ENCODE data around the gene ALCAM. TPM values are rescaled to one million over a fixed set of nuclear protein-coding genes. Genes with fewer than 3 reads are reported as not detected.

ALCAM gene
- total RNA-seq, 2 experiments from 2014 or later = 47.7 to 51.3 TPM

GRCh38 chr3:105459566-105460290 is 93.0 kb downstream of the ALCAM start:
- TF ChIP-seq EZH2phosphoT487 (IDR thresholded peaks at IDR 0.05; ENCODE audit: borderline replicate concordance, low read depth, low read length) (no peak), CTCF (conservative IDR thresholded peaks at IDR 0.05; ENCODE audit: low read length) (no peak)
- H3K4me1 ChIP-seq (ENCODE audit: insufficient read depth, low read length, poor library complexity, severe bottlenecking) = no peaks in the 10 kb centered on the region
- H3K9me3 ChIP-seq (ENCODE audit: low read length) = no peaks in the 10 kb centered on the region
- intact Hi-C loops (cut with micrococcal nuclease; ENCODE audit: unreplicated experiment) = no loop called here
- H3K79me2 ChIP-seq (ENCODE audit: insufficient read depth, low read depth, low read length) = no peaks in the 10 kb centered on the region
- no peak overlapping the region for H3K4me2 ChIP-seq (ENCODE audit: low read length)
- no peak overlapping the region for H3K4me3 ChIP-seq (ENCODE audit: low read depth, low read length, poor library complexity, severe bottlenecking)
- no peaks in the 10 kb centered on the region for H3K36me3 ChIP-seq (ENCODE audit: insufficient read depth, low read length)
- ChIA-PET POLR2A (no interaction called here), CTCF (ENCODE audit: unreplicated experiment) (no interaction called here)
- no TSS peak for BruUV-seq (replicated peaks)
- H3K27ac ChIP-seq (ENCODE audit: low read depth, low read length, poor library complexity, severe bottlenecking) = no peak overlapping the region
- DNase-seq (ENCODE audit: low spot score) = no peak
- no peak overlapping the region for H2AFZ ChIP-seq (ENCODE audit: low read length)
- no peaks in the 10 kb centered on the region for H3K9me2 ChIP-seq (ENCODE audit: insufficient read depth, low read length)
- peaks cover 7% of the 10 kb centered on the region; the same call in 1 of the 2 replicates for H4K20me1 ChIP-seq (ENCODE audit: insufficient read depth, low read length)

GRCh38 chr3:105463620-105464019 is 96.9 kb downstream of the ALCAM start:
- BruUV-seq (replicated peaks) = no TSS peak
- Histone ChIP-seq H2AFZ (ENCODE audit: low read length) (no peak overlapping the region), H3K27ac (ENCODE audit: low read depth, low read length, poor library complexity, severe bottlenecking) (no peak overlapping the region), H3K4me3 (ENCODE audit: low read depth, low read length, poor library complexity, severe bottlenecking) (no peak overlapping the region), H3K79me2 (ENCODE audit: insufficient read depth, low read depth, low read length) (no peaks in the 10 kb centered on the region), H3K4me1 (ENCODE audit: insufficient read depth, low read length, poor library complexity, severe bottlenecking) (no peaks in the 10 kb centered on the region), H3K36me3 (ENCODE audit: insufficient read depth, low read length) (no peaks in the 10 kb centered on the region), H3K4me2 (ENCODE audit: low read length) (no peak overlapping the region), H4K20me1 (ENCODE audit: insufficient read depth, low read length) (no peaks in the 10 kb centered on the region; the same call in 1 of the 2 replicates), H3K9me3 (ENCODE audit: low read length) (no peaks in the 10 kb centered on the region), H3K9me2 (ENCODE audit: insufficient read depth, low read length) (no peaks in the 10 kb centered on the region)
- intact Hi-C loops (cut with micrococcal nuclease; ENCODE audit: unreplicated experiment) = no loop called here
- CTCF ChIA-PET (ENCODE audit: unreplicated experiment) = no interaction called here
- TF ChIP-seq CTCF (conservative IDR thresholded peaks at IDR 0.05; ENCODE audit: low read length) (no peak), EZH2phosphoT487 (IDR thresholded peaks at IDR 0.05; ENCODE audit: borderline replicate concordance, low read depth, low read length) (no peak)
- DNase-seq (ENCODE audit: low spot score) = no peak
- POLR2A ChIA-PET = interaction anchor here (0.6 to 1.2 kb wide), 3 partner anchors 9 to 177 kb away, joined by 3 to 4 read pairs (median 3); no protein-coding TSS in a partner anchor

- no peaks in the 10 kb centered on the region; the same call in 1 of the 2 replicates for H4K20me1 ChIP-seq (ENCODE audit: insufficient read depth, low read length)
- no peak overlapping the region for H3K4me3 ChIP-seq (ENCODE audit: low read depth, low read length, poor library complexity, severe bottlenecking)
- H3K36me3 ChIP-seq (ENCODE audit: insufficient read depth, low read length) = no peaks in the 10 kb centered on the region
- BruUV-seq (replicated peaks) = no TSS peak
- H3K79me2 ChIP-seq (ENCODE audit: insufficient read depth, low read depth, low read length) = no peaks in the 10 kb centered on the region
- TF ChIP-seq EZH2phosphoT487 (IDR thresholded peaks at IDR 0.05; ENCODE audit: borderline replicate concordance, low read depth, low read length) = no peak
- no peak for TF ChIP-seq CTCF (conservative IDR thresholded peaks at IDR 0.05; ENCODE audit: low read length)
- H3K4me2 ChIP-seq (ENCODE audit: low read length) = no peak overlapping the region
- CTCF ChIA-PET (ENCODE audit: unreplicated experiment) = no interaction called here
- DNase-seq (ENCODE audit: low spot score) = no peak
- no peak overlapping the region for H3K27ac ChIP-seq (ENCODE audit: low read depth, low read length, poor library complexity, severe bottlenecking)
- H3K9me2 ChIP-seq (ENCODE audit: insufficient read depth, low read length) = no peaks in the 10 kb centered on the region
- POLR2A ChIA-PET = interaction anchor here (0.9 to 1.2 kb wide), 3 partner anchors 17 to 40 kb away, joined by 3 to 4 read pairs (median 3); no protein-coding TSS in a partner anchor
- no peaks in the 10 kb centered on the region for H3K9me3 ChIP-seq (ENCODE audit: low read length)
- no peak overlapping the region for H2AFZ ChIP-seq (ENCODE audit: low read length)
- intact Hi-C loops (cut with micrococcal nuclease; ENCODE audit: unreplicated experiment) = no loop called here
- H3K4me1 ChIP-seq (ENCODE audit: insufficient read depth, low read length, poor library complexity, severe bottlenecking) = no peaks in the 10 kb centered on the region
Measured at GRCh38 chr3:105465251-105465853, 98.6 kb downstream of the ALCAM start.

Measured in OCI-LY7 (cell line).